ENCODE data around the gene RBBP8.

The RBBP8 gene

DNA sequence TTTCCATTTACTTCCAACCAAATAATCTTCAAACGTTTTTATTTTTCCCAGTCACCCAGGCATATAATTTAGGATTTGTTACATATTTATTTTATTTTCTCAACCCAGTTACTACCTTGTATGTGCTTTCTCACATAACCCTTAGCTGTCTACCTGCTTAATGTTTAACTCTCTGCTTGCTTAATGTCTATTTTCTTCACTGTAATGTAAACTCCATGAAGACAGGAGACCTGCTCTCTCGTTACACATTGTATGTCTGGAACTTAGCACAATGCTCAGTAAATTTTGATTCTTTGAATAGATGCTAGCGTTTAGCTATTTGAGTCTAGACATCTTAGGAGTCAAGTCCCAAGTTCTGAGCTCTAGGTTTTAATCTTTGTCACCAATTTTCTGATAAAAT, 70.2 kb downstream of the RBBP8 start:
- DNase-seq = no peak

DNA sequence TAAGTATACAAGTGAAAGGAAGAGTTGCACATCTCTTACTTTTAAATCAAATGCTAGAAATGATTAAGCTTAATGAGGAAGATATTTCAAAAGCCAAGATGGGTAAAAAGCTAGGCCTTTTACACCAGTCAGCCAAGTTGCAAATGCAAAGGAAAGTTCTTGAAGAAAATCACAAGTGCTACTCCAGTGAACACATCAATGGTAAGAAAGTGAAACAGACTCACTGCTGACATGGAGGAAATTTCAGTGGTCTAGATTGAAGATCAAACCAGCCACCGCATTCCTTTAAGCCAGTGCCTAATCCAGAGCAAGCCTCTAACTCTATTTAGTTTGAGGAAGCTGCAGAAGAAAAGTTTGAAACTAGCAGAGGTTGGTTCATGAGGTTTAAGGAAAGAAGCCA, 79.1 kb downstream of the RBBP8 start:
- DNase-seq = no peak

DNA sequence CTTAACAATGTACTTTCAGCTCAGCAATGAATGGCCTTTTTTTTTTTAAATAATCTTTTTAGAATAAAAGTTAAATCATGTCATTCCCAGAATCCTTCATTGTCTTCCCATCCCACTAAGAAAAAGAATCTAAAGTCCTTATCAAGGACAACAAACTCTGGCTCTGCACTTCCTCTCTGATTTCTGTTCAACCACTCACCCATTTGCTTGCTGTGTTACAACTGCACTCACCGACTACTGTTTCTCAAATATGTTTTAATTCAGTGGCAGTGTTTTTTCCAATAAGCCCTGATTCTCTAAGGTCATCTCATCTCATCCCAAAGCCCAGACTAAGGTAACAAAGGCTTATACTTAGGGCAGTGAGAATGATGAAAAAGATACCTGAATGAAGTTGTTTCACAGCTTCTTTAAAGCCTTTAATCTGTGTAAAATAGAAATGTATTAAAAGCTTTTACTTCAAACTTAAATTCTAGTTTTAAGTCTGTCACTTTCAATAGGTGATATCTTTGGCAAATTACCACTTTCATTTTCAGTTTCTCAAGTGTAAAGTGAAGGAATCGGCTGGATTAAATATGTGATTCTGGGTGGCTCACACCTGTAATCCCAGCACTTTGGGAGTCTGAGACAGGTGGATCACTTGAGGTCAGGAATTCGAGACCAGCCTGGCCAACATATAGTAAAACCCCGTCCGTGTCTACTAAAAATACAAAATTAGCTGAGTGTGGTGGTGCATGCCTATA, 87.6 kb downstream of the RBBP8 start:
- DNase-seq = no peak

DNA sequence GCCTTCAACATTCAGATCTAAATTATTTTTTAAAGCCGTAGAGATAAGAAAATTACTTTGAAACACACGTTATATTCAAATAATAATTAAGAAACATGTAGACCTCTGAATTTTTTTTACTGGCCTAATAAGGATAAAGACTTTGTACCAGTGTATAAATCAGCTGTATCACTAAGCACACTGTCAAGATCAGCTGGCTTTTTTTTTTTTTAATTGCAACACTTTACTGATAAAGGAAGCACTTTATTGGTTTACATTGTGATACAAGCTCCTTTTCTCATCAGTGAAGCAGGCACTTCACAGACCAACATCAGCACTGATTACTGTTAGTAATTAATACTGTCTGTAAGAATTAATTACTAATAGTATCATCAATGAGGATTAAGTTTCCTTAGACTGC, 88.5 kb downstream of the RBBP8 start:
- no peak for DNase-seq

DNA sequence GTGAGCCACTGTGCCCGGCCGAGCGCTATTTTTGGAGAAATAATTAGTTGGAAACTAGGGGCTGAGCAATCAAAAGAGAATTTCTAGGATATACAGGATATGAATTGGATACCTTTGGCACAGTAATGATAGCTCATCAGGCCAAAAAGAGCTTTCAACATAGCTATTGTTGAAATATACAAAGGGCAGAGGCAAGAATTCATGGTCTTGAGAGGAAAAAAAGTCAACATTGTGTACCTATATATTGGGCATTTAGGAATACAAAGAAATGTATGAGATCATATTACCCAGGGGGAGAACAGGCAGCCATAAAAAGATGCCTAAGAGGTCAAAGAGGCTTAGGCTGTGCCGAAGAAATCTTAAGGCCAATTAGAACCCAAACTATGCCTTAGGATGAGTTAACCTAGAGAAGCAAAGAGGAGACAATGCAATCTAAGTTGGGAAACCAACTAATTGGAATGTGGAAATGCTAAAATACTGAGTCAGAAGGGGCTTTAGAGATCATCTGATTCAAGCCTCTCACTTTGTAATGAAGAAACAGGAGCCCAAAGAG, 99.0 kb downstream of the RBBP8 start:
- peak; percentile 13 for DNase-seq

DNA sequence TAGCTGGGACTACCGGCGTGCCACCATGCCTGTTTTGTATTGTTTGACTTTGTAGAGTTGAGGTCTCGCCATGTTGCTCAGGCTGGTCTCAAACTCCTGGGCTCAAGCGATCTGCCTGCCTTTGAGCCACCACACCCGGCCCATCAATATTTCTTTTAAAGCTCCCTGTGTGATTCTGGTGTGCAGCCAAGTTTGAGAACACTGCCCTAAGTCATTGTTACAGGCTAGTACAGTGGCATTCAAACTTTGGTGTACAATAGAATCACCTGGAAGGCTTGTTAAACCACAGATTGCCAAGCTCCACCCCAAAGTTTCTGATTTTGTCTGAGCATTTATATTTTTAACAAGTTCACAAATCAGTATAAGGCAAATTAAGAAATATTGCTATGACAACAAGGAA, 99.9 kb downstream of the RBBP8 start:
- DNase-seq = no peak

DNA sequence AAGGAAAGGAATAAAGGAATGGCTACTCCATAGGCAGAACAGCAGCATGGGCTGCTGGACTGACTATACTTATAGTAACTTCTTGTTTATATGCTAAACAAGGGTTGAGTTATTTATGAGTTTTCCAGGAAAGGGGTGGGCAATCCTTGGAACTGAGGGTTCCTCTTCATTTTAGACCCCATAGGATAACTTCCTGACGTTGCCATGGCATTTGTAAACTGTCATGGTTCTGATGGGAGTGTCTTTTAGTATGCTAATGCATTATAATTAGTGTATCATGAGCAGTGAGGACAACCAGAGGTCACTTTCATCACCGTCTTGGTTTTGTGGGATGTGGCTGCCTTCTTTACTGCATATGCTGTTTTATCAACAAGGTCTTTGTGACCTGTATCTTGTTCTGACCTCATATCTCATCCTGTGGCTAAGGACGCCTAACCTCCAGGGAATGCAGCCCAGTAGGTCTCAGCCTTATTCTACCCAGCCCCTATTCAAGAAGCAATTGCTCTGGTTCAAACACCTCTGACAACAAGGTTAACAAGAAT, 103.6 kb downstream of the RBBP8 start:
- no peak for DNase-seq

DNA sequence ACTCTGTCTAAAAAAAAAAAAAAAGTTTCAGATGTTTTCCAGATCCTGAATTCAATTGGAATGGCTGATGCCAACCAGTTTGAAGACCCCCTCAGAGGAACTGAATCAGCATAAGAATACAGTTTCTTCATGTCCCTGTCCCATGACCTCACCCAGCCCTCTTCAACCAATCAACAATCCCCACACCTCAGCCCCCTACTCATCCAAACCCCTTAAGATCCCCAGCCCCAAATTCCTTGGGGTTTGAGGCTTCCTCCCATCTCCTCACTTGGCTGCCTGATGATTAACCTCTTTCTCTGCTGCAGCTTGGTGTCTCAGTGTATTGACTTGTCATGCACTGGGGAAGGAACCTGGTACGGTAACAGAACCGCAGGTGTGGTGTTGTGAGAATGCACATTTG, 104.5 kb downstream of the RBBP8 start:
- DNase-seq = no peak

DNA sequence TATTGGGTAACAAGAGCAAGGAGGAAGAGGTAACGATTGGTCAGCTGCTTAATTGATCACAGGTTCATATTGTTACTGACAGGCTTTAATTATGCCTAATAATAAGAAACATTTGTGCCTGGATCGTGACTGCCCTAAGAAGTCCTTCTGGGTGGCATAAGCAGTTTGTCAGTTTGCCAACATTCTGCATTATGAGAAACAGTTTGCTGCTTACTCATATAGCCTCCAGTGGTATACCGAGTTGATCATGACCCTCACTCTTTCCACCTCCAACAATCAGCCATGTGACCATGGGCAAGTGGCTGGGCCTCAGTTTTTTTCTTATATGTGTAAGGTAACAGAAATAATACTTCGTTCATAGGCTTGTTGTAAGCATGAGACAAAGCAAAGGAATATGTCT, 105.6 kb downstream of the RBBP8 start:
- DNase-seq = no peak

DNA sequence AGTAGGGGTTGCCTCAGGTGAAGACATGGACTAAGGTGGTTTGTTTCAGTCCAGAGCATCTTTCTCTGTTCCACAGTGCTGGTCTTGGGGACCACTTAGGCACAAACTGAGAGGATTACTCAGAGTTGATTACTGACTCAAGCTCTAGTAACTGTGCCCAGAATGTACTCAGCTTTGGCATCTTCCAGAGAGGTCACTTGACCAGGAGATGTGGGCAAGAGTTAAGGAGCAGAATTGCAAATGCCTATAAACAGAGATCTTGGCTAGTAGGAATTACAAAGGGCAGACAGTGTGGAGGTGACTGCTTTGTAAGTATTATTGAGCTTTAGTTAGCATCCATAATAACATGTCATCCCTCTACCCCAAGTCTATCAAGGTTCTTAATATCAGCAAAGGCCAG, 109.0 kb downstream of the RBBP8 start:
- no peak for DNase-seq

DNA sequence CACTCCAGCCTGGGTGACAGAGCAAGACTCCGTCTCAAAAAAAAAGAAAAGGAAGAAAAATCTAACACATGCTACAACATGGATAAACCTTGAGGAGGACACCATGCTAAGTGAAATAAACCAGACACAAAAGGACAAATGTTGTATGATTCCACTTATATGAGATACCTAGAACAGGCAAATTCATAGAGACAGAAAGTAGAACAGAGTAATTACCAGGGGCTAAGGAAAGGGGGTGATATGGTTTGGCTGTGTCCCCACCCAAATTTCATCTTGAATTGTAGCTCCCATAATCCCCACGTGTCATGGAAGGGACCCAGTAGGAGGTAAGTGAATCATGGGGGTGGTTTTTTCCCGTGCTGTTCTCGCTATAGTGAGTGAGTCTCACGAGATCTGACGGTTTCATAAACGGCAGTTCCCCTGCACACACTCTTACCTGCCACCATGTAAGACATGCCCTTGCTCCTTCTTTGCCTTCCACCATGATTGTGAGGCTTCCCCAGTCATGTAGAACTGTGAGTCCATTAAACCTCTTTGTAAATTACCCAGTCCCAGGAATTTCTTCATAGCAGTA, 110.8 kb downstream of the RBBP8 start:
- DNase-seq = no peak

DNA sequence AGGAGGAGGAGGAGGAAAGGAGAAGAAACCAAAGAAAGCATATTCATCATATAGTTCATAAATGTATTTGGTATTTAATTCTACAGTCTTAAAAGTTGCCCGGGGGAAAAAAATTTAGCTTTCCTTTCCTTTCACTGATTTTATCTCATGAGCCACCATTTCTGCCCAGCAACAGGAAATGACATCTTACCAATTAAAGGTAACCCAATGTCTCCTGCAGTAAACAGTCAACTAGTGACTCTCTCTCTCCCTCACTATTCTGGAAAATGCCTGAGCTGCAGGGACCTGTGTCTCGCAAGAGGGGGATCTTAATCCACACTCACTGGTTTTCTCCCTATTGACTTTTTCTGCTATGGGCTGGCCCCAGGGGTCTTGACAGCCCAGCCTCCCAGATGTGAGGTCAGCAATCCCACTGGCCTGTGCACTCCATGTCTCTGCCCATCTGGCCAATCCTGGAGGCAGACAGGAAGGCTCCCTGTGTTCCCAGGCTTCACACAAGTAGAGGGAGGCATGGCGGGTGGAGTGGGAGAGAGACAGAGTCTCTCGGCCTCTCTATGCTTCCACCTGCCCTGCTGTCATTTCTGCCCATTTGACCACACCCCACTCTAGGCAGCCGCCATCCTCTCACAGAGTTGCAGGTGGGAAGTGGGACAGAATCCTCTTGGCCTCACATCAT, 116.7 kb downstream of the RBBP8 start:
- DNase-seq = no peak

DNA sequence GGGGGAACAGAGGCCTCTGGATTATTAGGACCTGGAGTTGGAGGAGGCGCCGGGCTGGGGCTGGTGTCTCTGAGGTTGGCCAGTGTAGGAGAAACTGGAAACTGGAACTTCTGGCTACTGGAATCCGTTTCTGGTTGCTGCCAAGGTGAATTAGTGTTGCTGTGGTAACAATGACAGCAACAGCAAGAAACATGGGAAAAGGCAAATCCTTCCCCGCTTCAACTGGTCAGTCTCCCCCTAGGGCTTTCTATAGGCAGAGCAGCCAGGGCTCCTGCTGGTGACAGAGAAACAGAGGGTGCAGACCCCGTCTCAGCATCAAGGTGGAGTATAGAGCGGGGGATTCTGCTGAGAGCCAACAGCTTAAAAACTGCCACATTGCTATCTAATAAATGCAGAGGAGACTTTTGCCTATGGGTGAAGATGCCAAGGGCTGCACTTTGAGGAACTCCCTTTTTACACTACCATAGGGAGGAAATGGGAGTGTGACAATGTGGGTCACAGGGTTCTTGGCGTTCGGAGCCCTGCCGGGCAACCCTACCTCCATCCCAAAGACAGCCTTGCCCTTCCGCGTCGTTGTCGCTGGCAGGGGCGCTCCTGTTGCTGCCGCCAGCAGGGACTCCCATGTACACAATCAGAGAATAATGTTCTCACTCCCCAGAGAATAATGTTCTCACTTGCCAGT, 120.8 kb downstream of the RBBP8 start:
- no peak for DNase-seq

DNA sequence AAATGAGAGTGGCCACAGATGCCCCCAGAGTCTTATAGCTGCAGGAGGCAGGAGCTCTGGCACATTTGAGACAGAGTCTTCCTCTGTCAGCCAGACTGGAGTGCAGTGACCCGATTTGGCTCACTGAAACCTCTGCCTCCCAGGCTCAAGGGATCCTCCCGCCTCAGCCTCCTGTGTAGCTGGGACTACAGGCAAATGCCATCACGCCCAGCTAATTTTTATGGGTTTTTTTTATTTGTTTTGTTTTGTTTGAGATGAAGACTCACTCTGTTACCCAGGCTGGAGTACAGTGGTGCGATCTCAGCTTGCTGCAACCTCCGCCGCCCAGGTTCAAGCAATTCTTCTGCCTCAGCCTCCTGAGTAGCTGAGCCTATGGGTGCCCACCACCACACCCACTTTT, 121.4 kb downstream of the RBBP8 start:
- no peak for DNase-seq

DNA sequence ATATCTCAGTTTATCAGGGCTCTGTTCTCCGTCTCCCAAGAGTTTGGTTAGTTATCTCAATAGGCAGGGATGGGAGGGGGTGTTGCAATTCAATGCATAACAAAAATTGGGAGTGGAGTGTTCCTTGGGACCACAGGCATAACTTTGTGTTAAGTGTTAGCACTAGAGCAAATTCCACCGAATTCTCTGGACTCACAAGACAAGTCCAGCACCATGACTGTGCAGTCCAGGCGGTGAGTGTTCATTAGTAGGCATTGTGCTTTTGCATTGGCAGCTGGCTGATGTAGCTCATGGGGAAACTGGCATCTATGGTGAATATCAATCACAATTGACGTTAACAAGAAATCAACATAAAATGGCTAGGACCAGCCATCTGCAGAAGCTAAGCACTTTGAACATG, 123.2 kb downstream of the RBBP8 start:
- DNase-seq = no peak

DNA sequence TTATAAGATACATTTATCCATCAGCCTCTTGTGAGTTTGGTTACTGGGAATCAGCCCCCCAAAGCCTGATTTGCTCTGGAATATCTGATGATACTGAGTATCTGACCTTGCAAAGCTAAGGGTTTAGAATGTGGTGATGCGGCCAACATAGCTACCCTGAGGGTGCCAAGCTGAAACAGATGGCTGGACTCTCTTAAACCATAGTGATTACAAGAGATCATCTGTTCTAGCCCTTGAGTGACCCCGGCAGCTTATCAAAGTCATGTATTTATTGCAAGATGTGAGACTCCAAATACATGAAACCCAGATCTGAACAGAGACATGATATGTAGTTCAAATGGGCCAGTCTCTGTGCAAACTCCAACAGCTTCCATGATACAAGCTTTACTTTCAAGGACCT, 124.0 kb downstream of the RBBP8 start:
- DNase-seq = no peak

DNA sequence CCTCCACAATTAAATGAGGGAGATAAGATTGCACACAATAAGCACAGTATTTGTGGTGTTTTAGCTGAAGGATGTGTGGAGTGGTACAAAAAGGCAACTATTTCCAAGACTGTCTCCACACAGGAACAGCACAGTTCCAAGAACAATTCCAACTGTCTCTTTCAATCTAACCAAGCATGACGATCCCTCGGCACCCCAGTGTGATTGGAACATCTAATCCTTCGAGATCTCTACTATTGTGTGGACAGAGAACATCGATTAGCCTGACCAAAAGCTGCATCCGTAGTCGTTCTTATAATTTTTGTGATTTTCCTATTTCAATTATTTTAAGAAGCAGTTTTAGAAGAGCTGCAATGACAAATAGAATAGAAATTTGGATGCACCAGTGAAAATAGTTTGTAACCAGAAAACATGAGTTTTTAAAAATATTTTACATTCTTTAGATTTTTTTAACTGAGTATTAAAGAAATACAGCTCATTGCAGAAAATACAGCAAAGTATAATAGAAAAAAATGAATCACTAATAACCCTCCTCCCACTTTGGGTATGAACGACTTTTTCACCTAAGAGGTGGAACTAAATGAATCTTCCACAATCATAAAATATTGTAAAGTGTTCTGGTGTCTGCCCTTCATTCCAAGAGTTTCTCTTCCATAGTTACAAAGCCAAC, 125.8 kb downstream of the RBBP8 start:
- no peak for DNase-seq

DNA sequence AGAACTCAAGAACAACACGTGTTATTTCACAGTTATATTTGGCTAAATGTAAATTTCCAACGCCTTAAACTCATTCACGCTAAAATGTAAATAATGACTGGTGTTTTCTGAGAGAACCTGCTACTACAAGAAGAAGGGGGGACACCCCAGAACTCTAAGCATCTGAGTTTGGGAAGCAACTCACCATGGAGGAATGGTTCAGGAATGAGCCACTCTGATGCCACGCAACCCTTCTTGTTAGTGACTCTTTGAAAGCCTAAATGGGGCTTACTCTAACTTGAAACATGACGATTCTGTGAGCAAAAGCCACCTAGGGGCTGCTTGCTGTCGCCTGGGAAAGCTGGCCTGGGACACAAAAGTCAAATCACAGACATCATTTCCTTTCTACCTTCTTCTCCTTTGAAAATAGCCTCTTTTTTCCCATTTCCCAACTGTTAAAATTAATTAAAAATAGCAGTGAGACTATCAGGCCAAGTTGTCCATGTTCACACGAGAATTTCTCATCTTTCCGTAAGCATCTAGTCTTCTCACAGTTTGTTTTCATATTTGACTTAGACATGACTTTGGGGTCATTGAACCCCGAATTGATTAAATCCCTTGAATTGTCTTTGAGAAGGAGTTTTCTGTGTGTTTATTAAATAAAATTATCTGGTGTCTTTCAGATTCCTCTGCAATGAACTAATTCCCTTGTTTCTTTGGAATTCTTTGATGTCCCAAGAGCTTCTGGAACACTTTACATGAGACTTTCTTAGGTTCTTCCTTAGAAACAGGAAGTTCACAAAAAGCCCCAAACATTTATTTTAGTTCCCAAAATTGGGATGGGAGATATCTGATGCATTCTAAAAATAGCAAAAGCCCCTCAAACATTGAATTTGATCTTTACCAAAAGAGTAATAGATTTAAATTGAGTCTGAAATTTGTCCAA, 126.7 kb downstream of the RBBP8 start:
- no peak for DNase-seq

DNA sequence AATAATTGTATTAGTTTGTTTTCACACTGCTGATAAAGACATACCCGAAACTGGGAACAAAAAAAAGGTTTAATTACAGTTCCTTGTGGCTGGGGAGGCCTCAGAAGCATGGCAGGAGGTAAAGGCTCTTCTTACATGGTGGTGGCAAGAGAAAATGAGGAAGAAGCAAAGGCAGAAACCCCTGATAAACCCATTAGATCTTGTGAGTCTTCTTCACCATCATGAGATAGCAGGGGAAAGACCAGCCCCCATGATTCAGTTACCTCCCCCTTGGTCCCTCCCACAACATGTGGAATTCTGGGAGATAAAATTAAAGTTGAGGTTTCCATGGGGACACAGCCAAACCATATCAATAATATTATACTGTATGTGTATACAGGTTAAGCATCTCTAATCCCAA, 128.9 kb downstream of the RBBP8 start:
- DNase-seq = no peak

DNA sequence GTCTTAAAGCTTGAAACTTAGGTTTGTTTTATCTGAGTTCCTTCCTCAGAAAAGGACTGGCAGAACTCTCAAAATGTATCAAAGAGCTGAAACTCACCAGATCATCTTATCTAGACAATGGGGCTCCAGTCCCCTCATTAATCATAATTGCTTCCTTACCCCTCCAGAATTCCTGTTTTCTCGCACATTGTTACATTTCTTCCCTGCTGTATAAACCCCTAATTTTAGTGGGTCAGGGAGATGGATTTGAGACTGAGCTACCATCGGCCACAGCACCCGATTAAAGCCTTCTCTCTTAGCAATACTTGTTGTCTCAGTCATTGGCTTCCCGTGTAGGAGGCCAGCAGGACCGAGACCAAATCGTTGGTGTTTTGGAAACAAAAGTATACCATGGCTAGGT, 130.4 kb downstream of the RBBP8 start:
- no peak for DNase-seq

DNA sequence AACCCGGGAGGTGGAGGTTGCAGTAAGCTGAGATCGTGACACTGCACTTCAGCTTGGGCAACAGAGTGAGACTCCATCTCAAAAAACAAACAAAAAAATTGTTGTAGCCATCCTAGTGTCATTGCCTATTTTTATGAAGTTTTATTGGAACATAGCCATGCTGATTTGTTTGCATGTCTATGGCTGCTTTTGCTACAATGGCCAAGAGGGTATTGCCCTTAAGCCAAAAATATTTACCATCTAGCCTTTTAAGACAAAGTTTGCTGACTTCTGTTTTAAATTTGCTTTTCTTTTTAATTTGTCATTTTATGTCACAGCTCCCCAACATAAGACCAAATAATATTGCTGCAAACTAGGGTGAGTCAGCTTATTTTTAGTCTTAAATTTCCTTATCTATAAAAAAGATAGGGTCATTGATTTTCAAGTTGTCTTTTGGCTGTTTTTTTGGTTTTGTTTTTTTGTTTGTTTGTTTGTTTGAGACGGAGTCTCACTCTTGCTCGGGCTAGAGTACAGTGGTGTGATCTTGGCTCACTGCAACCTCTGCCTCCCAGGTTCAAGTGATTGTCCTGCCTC, 132.2 kb downstream of the RBBP8 start:
- DNase-seq = no peak

Measured in GOT3 (cell line).